OCI-LY1 (cell line): ENCODE results near the gene FAM204A.

Experiments
- H2AFZ ChIP-seq: fragments of 200-600 bp; sonication (generic), shearing (Covaris generic); 2 replicates; pipeline ENCODE4 v1.6.0; 2014; ENCODE audit warnings: antibody characterized with exemption, mild to moderate bottlenecking, low read length
- H3F3A ChIP-seq: fragments of 200-600 bp; sonication (generic), shearing (Covaris generic); 2 replicates; pipeline ENCODE4 v1.6.0; 2014; ENCODE audit warnings: mild to moderate bottlenecking, antibody characterized with exemption, low read length, moderate library complexity; ENCODE audit not compliant: insufficient read depth
- H3K27ac ChIP-seq: fragments of 200-600 bp; sonication (generic); 2 replicates; pipeline ENCODE4 v1.5.1; 2014; ENCODE audit warnings: low read length, mixed run types, mild to moderate bottlenecking, low read depth; ENCODE audit not compliant: poor library complexity, severe bottlenecking
- H3K27me3 ChIP-seq: fragments of 200-600 bp; sonication (generic); 2 replicates; pipeline ENCODE4 v1.6.0; 2014; ENCODE audit warnings: antibody characterized with exemption, mild to moderate bottlenecking, low read length, moderate library complexity; ENCODE audit not compliant: insufficient read depth
- H3K36me3 ChIP-seq: fragments of 200-600 bp; sonication (generic); 2 replicates; pipeline ENCODE4 v1.6.1; 2014; ENCODE audit warnings: mild to moderate bottlenecking, antibody characterized with exemption, low read length, moderate library complexity, mixed read lengths; ENCODE audit not compliant: insufficient read depth
- H3K4me1 ChIP-seq: fragments of 200-600 bp; sonication (generic); 2 replicates; pipeline ENCODE4 v1.5.1; 2014; ENCODE audit warnings: mild to moderate bottlenecking, low read length, moderate library complexity; ENCODE audit not compliant: insufficient read depth, severe bottlenecking
- H3K4me2 ChIP-seq: fragments of 200-600 bp; sonication (generic), shearing (Covaris generic); 2 replicates; pipeline ENCODE4 v1.6.1; 2014; ENCODE audit warnings: low read length
- H3K4me3 ChIP-seq: fragments of 200-600 bp; sonication (generic); 2 replicates; pipeline ENCODE4 v1.5.1; 2014; ENCODE audit warnings: low read length, low read depth, mild to moderate bottlenecking, mixed read lengths; ENCODE audit not compliant: poor library complexity, severe bottlenecking
- H3K79me2 ChIP-seq: fragments of 200-600 bp; shearing (Covaris generic); 2 replicates; pipeline ENCODE4 v1.6.1; 2016; ENCODE audit warnings: mixed run types, low read length, mixed read lengths; ENCODE audit not compliant: insufficient read depth
- H3K9ac ChIP-seq: fragments of 200-600 bp; sonication (generic), shearing (Covaris generic); 2 replicates; pipeline ENCODE4 v1.6.1; 2014; ENCODE audit warnings: mild to moderate bottlenecking, low read length, mixed read lengths
- H3K9me2 ChIP-seq: fragments of 200-600 bp; sonication (generic), shearing (Covaris generic); 2 replicates; pipeline ENCODE4 v1.6.1; 2014; ENCODE audit warnings: low read depth, mild to moderate bottlenecking, low read length, mixed read lengths
- H3K9me3 ChIP-seq: fragments of 200-600 bp; shearing (Covaris generic); 2 replicates; pipeline ENCODE4 v1.6.1; 2014; ENCODE audit warnings: low read length, mixed read lengths
- H4K20me1 ChIP-seq: fragments of 200-600 bp; sonication (generic), shearing (Covaris generic); 2 replicates; pipeline ENCODE4 v1.6.0; 2016; ENCODE audit warnings: mild to moderate bottlenecking, low read length; ENCODE audit not compliant: insufficient read depth
- EZH2 ChIP-seq: fragments of 200-600 bp; sonication (generic), shearing (Covaris generic); IDR thresholded peaks from 2 replicates; pipeline ENCODE4 v1.8.0; 2017; ENCODE audit warnings: borderline replicate concordance, mixed run types, mild to moderate bottlenecking, antibody characterized with exemption, low read length, moderate library complexity, mixed read lengths
- TF ChIP-seq, protein P1 (sequence below): fragments of 200-600 bp; sonication (generic), shearing (Covaris generic); IDR thresholded peaks from 2 replicates; pipeline ENCODE4 v1.5.1; 2017; ENCODE audit warnings: mild to moderate bottlenecking, antibody characterized with exemption, low read length, moderate library complexity, mixed read lengths

Gene FAM204A

DNA sequence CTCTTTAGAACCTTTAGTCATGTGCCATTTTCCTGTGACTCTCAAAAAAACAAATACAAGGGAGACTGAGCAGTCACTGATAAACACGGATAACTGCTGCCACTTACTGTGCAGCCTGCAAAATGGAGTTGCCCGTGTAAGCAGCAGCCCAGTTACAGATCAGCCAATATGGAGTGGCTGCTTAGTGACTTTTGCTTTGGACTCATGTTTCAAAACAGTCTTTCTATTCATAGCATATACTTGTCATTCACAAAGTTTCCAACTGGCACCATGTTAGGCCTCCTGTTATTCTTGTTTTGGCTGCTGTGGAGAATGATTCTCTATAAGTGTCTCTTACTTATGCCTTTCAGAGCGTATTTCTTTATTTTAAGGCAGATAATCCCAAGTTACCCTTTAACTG, 3.0 kb downstream of the FAM204A start:
- no peak overlapping the region for H3K9ac ChIP-seq
- H3K36me3 ChIP-seq: peaks cover 38% of the 10 kb centered on the region; the same call in 1 of the 2 replicates
- H3K4me3 ChIP-seq: no peak overlapping the region
- no peak overlapping the region; the same call in 1 of the 2 replicates for H3K4me2 ChIP-seq
- H3K9me3 ChIP-seq: no peaks in the 10 kb centered on the region
- H3F3A ChIP-seq: no peaks in the 10 kb centered on the region
- H3K4me1 ChIP-seq: peaks cover 42% of the 10 kb centered on the region
- H3K27me3 ChIP-seq: no peaks in the 10 kb centered on the region
- H3K27ac ChIP-seq: no peak overlapping the region
- no peak overlapping the region for H2AFZ ChIP-seq
- H4K20me1 ChIP-seq: no peaks in the 10 kb centered on the region
- peaks cover 31% of the 10 kb centered on the region for H3K79me2 ChIP-seq
- TF ChIP-seq EZH2: no peak
- TF ChIP-seq, protein P1, sequence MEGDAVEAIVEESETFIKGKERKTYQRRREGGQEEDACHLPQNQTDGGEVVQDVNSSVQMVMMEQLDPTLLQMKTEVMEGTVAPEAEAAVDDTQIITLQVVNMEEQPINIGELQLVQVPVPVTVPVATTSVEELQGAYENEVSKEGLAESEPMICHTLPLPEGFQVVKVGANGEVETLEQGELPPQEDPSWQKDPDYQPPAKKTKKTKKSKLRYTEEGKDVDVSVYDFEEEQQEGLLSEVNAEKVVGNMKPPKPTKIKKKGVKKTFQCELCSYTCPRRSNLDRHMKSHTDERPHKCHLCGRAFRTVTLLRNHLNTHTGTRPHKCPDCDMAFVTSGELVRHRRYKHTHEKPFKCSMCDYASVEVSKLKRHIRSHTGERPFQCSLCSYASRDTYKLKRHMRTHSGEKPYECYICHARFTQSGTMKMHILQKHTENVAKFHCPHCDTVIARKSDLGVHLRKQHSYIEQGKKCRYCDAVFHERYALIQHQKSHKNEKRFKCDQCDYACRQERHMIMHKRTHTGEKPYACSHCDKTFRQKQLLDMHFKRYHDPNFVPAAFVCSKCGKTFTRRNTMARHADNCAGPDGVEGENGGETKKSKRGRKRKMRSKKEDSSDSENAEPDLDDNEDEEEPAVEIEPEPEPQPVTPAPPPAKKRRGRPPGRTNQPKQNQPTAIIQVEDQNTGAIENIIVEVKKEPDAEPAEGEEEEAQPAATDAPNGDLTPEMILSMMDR: no peak
- no peaks in the 10 kb centered on the region for H3K9me2 ChIP-seq

DNA sequence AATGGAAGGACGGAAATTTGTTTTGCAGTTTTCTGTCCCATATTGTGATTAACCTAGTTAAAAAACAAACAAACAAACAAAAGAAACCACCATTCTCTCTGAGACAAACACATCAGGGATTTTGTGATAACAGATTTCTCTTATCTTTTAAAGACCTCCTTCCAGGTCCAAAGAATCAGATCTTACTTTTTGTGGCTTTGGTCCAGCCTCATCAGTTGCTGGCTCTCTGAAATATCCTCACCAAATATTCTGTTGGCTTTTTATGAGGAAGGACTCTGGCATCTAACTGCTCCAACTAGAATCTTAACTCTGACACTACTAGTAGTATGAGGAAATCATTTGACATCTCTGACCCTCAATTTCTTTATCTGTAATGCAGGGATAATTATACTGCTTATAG, 4.8 kb downstream of the FAM204A start:
- TF ChIP-seq EZH2: no peak
- TF ChIP-seq, protein P1: no peak
- Histone ChIP-seq H3K36me3 (peaks cover 50% of the 10 kb centered on the region; the same call in 1 of the 2 replicates), H3K27ac (no peak overlapping the region), H3K9me3 (no peaks in the 10 kb centered on the region), H3F3A (no peaks in the 10 kb centered on the region), H3K79me2 (peaks cover 31% of the 10 kb centered on the region), H4K20me1 (no peaks in the 10 kb centered on the region), H3K4me3 (no peak overlapping the region), H3K9ac (no peak overlapping the region), H3K9me2 (no peaks in the 10 kb centered on the region), H2AFZ (no peak overlapping the region), H3K4me1 (peaks cover 53% of the 10 kb centered on the region), H3K27me3 (no peaks in the 10 kb centered on the region), H3K4me2 (no peak overlapping the region)

DNA sequence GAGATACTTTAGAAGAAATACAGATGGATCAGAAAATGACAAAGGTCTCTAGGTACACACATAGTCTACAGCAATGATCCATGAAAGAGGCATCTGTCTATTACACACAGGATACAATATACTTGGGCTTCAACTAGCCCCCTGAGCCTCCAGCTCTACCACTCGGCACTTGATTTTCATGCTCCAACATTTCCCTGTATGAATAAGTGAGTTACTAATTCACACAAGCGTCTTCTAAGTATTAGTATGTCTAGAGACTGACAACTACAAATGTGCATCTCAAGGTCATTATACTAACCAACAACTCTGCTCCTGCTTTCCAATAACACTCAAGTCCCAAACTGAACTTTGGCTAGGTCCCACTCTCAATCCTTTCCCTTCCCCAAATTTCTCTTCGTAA, 8.3 kb downstream of the FAM204A start:
- no peak overlapping the region for H3K4me2 ChIP-seq
- peaks cover 31% of the 10 kb centered on the region for H3K4me1 ChIP-seq
- H4K20me1 ChIP-seq: no peaks in the 10 kb centered on the region
- no peaks in the 10 kb centered on the region for H3K9me3 ChIP-seq
- TF ChIP-seq, protein P1: no peak
- TF ChIP-seq EZH2: no peak
- H3K9ac ChIP-seq: no peak overlapping the region
- no peaks in the 10 kb centered on the region for H3K27me3 ChIP-seq
- H3K36me3 ChIP-seq: peaks cover 76% of the 10 kb centered on the region
- no peak overlapping the region for H3K4me3 ChIP-seq
- H2AFZ ChIP-seq: no peak overlapping the region
- peaks cover 2% of the 10 kb centered on the region; the same call in 1 of the 2 replicates for H3K79me2 ChIP-seq
- H3K9me2 ChIP-seq: no peaks in the 10 kb centered on the region
- H3K27ac ChIP-seq: peak overlapping the region; percentile 81
- H3F3A ChIP-seq: no peaks in the 10 kb centered on the region
